HG03159 (cell line): Measurements from ENCODE around the gene CEACAM4.
"Not testable (repeated sequence)": the region's sequence is repeated elsewhere in the genome, so short reads cannot be mapped to it uniquely, and the experiment has no call there.

Source experiments
- ATAC-seq: cut with Tn5 transposase; IDR thresholded peaks from one replicate; pipeline ENCODE4 v1.9.1; 2021; ENCODE audit warnings: mild to moderate bottlenecking, moderate library complexity; ENCODE audit not compliant: unreplicated experiment

Gene CEACAM4

GRCh38 chr19:41626877-41627276 lies at the start of gene CEACAM4:
Gene CEACAM4, minus strand, starts transcription at chr19:41627074. Its CDS starts 111 bp downstream, at chr19:41626963.
- ATAC-seq: no peak

- no peak for ATAC-seq
Measured at GRCh38 chr19:41671486-41671885, 44.6 kb upstream of the CEACAM4 start.

DNA sequence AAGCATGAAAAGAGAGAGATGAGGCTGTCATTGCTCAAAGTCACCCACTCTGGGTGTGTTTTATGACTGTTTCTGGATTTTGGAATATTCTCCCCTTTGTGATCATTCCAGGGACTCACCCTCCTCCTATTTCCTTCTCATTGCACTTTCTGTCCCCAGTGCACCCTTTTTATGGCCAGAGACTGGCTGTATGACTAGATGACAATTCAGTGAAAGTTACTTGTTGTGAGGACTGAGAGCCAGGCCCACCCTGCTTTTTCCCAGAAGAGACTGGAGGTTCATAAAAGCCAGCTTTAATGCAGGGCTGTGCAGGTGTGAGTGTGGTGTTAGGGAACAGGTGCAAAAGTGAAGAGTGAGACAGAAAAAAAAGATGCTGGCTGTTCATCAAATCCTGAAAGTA lies 43.9 kb upstream of the CEACAM4 start:
- no peak for ATAC-seq

GRCh38 chr19:41668315-41668714 lies 41.4 kb upstream of the CEACAM4 start:
- ATAC-seq: no peak

DNA sequence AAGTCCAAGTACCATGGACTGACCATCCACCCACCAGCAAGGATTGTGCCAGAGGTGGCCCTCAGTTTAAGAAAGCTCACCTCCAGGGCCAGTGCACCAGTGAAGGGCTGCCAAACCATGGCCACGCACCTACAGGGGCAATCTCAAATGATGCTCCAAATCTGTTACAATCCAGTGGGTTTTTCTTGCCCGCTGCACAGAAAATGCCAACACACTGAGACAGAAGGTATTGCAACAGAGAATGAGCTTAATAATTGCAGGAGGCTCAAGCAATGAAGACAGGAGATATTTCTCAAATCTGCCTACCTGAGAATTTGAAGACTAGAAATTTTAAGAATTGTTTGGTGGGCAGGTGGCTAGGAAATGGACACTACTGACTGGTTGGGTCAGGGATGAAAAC lies 39.2 kb upstream of the CEACAM4 start:
- no peak for ATAC-seq

DNA sequence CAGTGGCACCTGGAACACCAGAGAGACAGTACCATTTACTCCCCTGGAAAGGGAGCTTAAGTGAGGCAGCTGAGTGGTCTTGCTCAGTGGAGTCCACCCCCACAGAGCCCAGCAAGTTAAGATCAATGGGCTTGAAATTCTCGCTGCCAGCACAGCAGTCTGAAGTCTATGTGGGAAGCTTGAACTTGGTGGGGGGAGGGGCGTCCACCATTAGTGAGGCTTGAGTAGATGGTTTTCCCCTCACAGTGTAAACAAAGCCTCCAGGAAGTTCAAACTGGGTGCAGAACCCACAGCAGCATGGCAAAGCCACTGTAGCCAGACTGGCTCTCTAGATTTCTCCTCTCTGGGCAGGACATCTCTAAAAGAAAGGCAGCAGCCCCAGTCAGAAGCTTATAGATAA lies 30.3 kb upstream of the CEACAM4 start:
- ATAC-seq: no peak

DNA sequence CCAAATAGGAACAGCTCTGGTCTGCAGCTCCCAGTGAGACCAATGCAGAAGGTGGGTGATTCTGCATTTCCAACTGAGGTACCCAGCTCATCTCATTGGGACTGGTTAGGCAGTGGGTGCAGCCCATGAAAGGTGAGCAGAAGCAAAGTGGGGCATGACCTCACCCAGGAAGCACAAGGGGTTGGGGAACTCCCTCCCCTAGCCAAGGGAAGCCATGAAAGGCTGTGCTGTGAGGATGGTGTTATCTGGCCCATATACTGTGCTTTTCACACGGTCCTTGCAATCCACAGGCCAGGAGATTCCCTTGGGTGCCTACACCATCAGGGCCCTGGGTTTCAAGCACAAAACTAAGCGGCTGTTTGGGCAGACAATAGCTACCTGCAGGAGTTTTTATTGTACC lies 29.9 kb upstream of the CEACAM4 start:
- ATAC-seq: not testable (repeated sequence)

- no peak for ATAC-seq
Measured at GRCh38 chr19:41652250-41652649, 25.4 kb upstream of the CEACAM4 start.

GRCh38 chr19:41649827-41650226 lies 23.0 kb upstream of the CEACAM4 start:
- no peak for ATAC-seq

DNA sequence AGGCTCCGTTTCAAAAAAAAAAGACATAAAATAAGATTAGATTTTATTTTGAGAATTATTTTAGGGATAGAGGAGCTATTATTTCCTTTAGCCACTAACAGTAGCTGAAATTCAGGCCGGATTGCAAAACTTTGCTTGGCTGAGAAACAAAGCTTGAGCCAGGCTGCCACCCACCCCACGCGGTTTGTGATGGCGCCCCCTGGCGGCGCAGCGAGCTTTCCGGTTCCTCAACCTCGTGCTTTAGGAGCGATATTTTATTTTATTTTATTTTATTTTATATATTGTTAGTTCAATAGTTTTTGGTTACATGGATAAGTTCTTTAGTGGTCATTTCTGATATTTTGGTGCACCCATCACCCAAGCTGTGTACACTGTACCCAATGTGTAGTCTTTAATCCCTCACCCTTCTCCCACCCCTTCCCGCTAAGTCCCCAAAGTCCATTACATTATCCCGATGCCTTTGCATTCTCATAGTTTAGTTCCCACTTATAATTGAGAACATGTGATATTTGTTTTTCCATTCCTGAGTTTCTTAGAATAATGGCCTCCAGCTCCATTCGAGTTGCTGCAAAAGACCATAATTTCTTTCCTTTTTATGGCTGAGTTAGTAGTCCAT lies 19.8 kb upstream of the CEACAM4 start:
- no peak for ATAC-seq

DNA sequence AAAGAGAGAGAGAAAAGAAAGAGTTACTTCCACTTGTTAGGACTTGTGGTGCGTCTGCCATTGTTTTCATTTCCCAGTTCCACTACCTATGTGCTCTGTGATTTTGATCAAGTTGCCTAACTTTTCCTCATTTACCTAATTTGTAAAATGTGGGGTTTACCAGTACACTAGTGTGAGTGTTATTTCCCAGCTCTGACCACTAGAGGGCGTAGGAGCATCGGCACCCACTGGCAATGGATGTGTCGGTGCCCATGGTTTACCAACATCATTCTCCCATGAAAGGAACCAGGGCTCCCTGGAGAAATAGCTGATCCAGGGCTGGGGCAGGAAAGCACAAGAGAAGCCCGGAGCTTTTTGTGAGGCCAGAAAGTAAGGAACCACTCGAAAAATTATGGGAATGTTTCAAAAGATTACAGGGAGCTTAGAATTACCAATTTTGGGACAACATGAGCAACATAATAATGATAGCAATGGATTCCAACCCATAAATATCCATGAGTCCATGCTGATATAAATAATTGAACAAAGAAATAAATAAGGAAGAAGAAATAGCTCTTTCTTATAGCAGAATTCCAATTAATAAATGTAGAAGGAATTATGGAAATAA lies 15.1 kb upstream of the CEACAM4 start:
- ATAC-seq: no peak

GRCh38 chr19:41638641-41639081 lies 11.8 kb upstream of the CEACAM4 start:
- ATAC-seq: no peak

DNA sequence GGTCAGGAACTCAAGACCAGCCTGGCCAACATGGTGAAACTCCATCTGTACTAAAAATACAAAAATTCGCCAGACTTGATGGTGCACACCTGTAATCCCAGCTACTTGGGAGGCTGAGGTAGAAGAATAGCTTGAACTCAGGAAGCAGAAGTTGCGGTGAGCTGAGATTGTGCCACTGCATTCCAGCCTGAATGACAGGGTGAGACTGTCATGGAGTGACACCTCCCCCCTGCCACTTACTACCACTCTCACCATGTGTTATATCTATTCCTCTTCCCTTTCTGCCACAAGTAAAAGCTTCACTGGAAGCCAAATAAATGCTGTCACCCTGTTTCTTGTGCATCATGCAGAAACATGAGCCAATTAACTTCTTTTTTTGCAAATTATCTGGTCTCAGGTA lies 10.6 kb upstream of the CEACAM4 start:
- ATAC-seq: no peak

DNA sequence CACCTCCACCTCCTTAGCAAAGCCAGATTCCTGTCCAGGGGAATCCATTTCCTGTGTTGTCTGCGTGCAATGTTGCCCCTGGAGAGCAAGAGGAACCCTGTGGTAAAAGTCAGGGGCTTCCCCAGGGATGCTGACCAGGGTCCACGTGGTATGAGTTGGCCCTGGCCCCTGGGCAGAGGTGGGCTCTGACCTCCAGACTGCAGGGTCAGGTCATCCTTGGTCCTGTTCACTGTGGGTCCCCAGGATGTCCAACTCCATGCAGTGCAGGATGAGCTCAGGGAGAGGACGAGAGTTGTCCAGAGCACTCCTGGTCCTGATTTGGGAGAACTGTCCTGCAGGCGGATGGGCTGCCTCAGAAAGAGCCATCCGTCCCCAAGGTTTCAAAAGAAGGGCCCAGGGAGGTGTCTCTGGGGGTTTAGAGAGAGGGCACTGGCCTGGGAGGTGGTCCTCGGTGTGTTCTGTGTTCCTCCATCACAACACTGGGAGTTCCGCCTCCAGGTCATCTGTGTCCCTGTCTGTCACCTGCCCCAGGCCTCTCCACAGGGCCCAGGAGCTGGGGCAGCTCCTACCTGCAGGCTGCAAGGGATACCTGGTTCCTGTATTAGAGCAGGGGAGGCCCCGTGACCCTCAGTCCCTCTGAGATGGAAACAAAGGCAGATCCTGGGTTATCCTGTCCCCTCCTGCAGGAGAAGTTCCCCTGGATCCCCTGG lies 1.2 kb upstream of the CEACAM4 start:
- no peak for ATAC-seq

GRCh38 chr19:41626278-41626677 lies 596 bp downstream of the CEACAM4 start:
- ATAC-seq: no peak

GRCh38 chr19:41624937-41625336 lies 1.9 kb downstream of the CEACAM4 start:
- ATAC-seq: no peak

DNA sequence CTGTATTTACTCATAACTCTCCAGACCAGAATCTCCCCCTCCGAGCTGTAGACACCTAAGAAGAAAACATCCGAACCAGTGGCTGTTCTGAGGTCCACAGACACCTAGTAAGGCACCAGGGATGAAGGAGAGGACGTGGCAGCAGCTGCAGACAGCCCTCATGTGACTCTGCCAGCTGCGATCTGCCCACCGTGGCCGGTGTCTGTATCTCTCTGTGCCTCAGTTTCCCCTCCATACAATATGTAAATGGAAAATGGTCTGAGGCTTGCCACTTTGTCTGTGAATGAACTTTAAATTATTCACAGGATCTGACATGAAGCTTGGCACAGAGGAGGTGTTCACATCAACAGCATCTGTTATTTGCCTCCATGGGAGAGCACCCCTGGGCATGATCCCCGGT lies 2.4 kb downstream of the CEACAM4 start:
- ATAC-seq: no peak

DNA sequence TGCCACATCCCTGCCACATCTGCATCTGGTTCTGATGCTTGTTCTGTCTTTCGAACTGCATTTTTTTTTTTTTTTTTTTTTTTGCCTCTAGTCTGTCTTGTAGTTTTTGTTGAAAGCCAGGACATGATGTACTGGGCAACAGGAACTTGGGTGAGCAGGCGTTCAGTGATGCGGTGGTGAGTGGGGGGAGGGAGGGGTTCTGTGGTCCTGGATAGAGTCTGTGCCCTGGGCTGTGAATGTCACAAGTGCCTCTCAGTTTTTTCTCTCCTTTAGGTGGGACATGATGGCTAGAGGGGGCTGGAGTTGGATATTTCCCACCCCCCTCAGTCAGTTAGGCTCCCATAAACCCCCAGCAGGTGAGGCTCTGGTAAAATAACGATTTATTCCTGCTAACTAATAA lies 3.5 kb downstream of the CEACAM4 start:
- no peak for ATAC-seq

- ATAC-seq: no peak
Measured at GRCh38 chr19:41621654-41622053, 5.2 kb downstream of the CEACAM4 start.

DNA sequence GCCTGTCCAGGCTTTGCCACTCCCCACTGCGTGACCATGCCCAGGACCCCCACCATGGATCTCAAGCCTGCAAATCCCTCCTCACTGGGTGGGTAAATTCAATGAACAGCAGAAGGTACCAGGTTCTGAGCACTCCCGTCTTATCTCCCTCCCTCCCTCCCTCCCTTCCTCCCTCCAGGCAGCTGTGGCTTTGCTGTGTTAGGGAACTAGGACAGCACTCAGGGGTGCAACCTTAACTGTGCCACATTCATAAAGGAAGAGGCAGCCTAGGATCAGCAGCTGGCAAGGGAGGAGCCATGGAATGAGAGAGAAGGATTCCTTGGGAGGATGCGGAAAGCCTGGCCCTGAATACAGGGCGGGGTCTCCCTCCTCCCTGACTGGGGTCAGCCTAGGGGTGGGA lies 5.6 kb downstream of the CEACAM4 start:
- no peak for ATAC-seq

DNA sequence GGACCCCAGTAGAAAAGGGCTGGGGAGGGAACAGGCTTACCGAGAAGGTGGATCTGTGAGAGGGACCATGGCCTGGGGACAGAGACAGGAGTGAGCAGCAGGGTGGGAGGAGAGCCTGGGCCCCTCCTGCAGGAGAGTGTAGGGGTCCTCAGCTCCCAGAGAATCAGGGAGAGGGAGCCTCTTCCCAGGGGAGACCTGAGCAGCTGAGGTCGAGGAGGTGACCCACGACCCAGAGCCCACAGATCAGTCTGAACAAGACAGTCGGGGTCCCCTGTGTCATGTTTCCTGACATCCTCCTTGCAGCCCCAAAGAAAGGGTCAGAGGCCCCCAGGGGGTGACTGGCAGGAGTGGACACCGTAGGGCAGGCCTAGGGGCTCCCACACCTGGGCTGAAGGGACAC lies 6.7 kb downstream of the CEACAM4 start:
- ATAC-seq: no peak

DNA sequence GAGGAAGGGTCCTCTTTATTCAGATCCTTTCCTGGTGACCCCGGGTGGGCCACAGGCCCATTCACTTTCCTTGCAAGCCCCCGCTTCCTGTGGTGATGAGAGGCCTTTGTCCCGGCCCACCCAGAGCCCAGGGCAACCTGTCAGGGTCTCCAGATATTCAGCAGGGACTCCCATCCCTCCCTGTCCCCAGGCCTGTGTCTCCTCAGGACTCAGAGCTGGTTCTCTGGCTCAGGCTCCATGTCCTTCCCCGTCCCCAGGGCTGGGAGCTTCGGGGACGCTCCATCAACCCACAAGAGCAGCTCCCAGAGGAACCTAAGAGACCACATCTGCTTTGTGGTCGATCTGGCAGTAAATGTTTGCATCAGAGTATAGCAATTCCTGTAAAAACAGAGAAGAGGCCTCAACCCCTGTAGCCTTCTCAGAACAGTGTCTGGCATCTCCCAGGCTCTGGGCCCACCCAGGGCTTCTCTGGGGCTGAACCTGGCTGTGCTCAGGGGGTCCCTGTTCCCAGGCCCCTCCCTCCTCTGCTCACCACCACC lies 7.8 kb downstream of the CEACAM4 start:
- ATAC-seq: no peak
